Heart left ventricle (tissue), 13 donors: ENCODE measurements around the gene HOXA2.

Experiments
- POLR2A ChIP-seq, 2 donors: fragments of 450-650 bp; IDR thresholded peaks; one replicate each; pipeline ENCODE4 v1.6.1; 2017; ENCODE audit warnings: antibody characterized with exemption in 2 of 2, mild to moderate bottlenecking in 2 of 2, moderate library complexity in 2 of 2
- TF ChIP-seq, protein P1 (sequence below), 12 donors: fragments of 200-600 bp; sonication (generic) in 4 of 12; IDR thresholded peaks; one replicate each; pipeline versions ENCODE4 v1.5.0 to v1.8.0; 2018 to 2022; ENCODE audit warnings: antibody characterized with exemption in 12 of 12, mild to moderate bottlenecking in 5 of 12
- donor health status: ischemic (EF 13 %, LVEDD 7.1; RV severe dilation, severe dysfunction).
- donor health status: DM: no; HTN: yes; CAD: no.
- donor health status: DM: no; HTN: no; CAD: no.
- donor health status: ischemic (EF 25% LVEDD 6.9; RV normal size, moderate dysfunction).
- donor health status: ischemic (EF 25% LVEDD 5.7; RV mildly dilated, moderate dysfunction).
- donor health status: ischemic (EF 35%, LVEDD 5.7; RV mildly dilated, moderate dysfunction).
- donor health status: nonischemic (EF 11% LVEDD 7.7; RV severe dilation, severe dysfunction).
- donor health status: DM: yes; HTN: yes; CAD: no.
- donor health status: PGD.
- donor health status: ischemic (EF 29% LVEDD 5.4; RV normal size, mild dysfunction).
- donor health status: nonischemic (EF 23%, LVEDD 6.1; RV moderate dilation, normal function).

DNA sequence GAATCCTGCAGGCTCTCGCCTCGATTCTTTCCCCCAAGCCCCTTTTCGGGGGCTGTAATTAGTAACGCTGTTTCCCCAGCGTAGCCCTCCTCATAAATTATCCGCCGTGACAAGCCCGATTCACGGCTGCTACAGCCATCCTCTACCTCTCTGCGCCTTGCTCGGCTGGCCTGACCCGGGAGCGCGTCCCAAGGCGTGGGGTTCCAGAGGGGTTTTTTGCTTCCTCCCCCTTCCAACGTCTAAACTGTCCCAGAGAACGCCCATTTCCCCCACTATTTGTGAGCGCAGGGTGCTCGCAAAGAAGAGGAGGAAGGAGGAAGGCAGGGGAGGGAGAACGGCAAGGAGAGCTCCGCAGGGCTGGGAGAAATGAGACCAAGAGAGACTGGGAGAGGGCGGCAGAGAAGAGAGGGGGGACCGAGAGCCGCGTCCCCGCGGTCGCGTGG is 40.1 kb upstream of the HOXA2 start:
- TF ChIP-seq, protein P1, sequence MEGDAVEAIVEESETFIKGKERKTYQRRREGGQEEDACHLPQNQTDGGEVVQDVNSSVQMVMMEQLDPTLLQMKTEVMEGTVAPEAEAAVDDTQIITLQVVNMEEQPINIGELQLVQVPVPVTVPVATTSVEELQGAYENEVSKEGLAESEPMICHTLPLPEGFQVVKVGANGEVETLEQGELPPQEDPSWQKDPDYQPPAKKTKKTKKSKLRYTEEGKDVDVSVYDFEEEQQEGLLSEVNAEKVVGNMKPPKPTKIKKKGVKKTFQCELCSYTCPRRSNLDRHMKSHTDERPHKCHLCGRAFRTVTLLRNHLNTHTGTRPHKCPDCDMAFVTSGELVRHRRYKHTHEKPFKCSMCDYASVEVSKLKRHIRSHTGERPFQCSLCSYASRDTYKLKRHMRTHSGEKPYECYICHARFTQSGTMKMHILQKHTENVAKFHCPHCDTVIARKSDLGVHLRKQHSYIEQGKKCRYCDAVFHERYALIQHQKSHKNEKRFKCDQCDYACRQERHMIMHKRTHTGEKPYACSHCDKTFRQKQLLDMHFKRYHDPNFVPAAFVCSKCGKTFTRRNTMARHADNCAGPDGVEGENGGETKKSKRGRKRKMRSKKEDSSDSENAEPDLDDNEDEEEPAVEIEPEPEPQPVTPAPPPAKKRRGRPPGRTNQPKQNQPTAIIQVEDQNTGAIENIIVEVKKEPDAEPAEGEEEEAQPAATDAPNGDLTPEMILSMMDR (IDR thresholded peaks at IDR 0.05), result no peak
- no peak for TF ChIP-seq POLR2A (IDR thresholded peaks at IDR 0.05)
